ENCODE measurements around the gene CLDN5.

The CLDN5 gene

GRCh38 chr22:19490628-19491230 lies 33.5 kb downstream of the CLDN5 start:
- H3K4me3 ChIP-seq (ENCODE audit: low read depth, low read length), result no peak overlapping the region
- TF ChIP-seq CTCF (IDR thresholded peaks at IDR 0.05; ENCODE audit: borderline replicate concordance, insufficient read depth, low read depth, low read length), result no peak

DNA sequence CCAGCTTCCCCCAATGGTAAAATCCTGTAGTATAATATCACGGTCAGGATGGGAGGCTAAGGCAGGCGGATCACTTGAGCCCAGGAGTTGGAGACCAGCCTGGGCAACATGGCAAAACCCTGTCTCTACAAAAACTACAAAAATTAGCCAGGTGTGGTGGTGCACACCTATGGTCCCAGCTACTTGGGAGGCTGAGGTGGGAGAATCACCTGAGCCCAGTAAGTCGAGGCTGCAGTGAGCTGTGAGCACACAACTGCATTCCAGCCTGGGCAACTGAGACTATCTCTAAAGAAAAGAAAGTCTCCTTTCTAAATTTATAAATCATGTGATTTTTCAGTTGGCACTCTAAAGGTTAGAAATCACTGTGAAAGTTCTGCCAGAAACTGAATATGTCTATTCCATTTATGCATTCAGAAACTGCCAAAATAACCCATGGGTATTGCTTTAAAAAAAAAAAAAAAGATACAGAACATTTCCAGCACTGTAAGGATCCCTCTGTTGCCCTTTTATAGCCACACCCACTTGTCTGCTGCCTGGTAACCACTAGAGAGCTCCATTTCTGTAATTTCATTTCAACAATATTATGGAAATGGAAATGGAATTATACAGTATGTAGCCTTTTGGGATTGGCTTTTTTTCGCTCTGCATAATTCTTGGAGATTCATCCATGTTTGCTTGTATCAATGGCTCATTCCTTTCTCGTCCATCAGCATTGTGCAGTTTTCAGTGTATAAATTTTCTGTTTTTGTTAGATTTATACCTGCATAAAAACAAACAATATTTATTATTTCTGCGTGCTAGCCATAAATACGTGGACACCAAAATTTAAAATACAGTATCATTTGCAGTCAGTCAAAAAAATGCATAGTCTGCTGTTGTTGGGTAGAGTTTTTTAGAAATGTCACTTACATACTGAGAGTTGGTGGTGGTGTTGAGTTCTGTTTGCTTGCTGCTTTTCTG lies 35.0 kb downstream of the CLDN5 start:
- no peak for TF ChIP-seq CTCF (IDR thresholded peaks at IDR 0.05; ENCODE audit: borderline replicate concordance, insufficient read depth, low read depth, low read length)
- no peak overlapping the region for H3K4me3 ChIP-seq (ENCODE audit: low read depth, low read length)

GRCh38 chr22:19488285-19488684 lies 35.9 kb downstream of the CLDN5 start:
- no peak for TF ChIP-seq CTCF (IDR thresholded peaks at IDR 0.05; ENCODE audit: borderline replicate concordance, insufficient read depth, low read depth, low read length)

DNA sequence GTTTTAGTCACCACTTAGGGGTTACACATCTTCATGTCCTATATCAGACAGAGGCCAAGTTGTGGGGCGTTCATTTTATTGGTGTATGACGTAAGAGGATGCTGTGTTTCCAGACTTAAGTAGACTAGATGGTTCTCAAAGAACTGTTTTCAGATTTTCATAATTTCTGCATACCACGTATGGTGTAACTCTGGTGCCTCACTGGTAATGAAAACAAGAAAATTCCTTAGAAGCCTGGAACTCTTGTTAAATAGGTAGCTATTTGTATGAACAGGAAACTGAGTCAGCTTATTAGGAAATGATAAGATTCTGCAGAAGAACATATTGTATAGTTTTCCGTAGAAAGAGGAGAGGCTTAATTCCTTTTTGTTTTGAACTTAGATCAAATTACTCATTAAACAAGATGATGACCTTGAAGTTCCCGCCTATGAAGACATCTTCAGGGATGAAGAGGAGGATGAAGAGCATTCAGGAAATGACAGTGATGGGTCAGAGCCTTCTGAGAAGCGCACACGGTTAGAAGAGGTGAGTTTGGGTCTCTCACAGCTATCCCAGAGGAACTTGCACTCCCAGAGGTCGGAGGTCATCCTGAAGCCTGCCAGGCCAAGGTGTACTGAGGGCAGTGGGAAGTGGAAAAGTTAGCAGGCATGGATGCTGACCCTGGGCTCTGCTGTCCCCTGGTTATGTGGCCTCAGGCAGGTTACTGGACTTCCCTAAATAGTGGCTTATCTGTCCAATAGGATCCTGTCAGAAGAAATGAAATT lies 40.5 kb downstream of the CLDN5 start:
- no peak overlapping the region for H3K4me3 ChIP-seq (ENCODE audit: low read depth, low read length)
- no peak for TF ChIP-seq CTCF (IDR thresholded peaks at IDR 0.05; ENCODE audit: borderline replicate concordance, insufficient read depth, low read depth, low read length)

More at GRCh38 chr22:19488285-19488684, 35.9 kb downstream of the CLDN5 start:
- H3K4me3 ChIP-seq (ENCODE audit: low read depth, low read length), result no peak overlapping the region

- H3K4me3 ChIP-seq (ENCODE audit: low read depth, low read length), result no peak overlapping the region
- no peak for TF ChIP-seq CTCF (IDR thresholded peaks at IDR 0.05; ENCODE audit: borderline replicate concordance, insufficient read depth, low read depth, low read length)
Observed at GRCh38 chr22:19482297-19482696, 41.9 kb downstream of the CLDN5 start.

DNA sequence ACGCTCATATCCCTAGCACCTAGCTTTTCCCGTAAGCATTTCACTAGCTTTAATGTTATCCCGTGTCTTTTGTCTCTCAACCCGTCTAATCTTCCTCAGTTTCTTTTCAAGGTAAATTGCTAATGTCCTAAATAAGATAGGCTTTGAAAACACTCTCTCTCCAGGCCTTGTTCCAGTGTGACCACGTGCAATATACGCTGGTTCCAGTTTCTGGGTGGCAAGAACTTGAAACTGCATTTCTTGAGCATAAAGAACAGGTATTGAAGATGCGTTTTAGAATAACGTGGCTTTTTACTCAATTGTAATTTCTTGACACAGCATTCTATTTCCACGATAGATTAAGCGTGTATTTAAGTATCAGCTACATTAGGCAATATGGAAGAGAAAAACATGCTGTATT lies 43.4 kb downstream of the CLDN5 start:
- peak overlapping the region; percentile 88 for H3K4me3 ChIP-seq (ENCODE audit: low read depth, low read length)
- TF ChIP-seq CTCF (IDR thresholded peaks at IDR 0.05; ENCODE audit: borderline replicate concordance, insufficient read depth, low read depth, low read length), result no peak

Measured in GM12875 (cell line).